Measurements from ENCODE around the gene ATP1B1. TPM values are rescaled to one million over a fixed set of nuclear protein-coding genes. Genes with fewer than 3 reads are reported as not detected.

The ATP1B1 gene
- total and polyA plus RNA-seq, 2 of the 13 experiments (the other 11 are each of a cell fraction or from before 2014, with no cell fraction given) = 134 to 135 TPM

DNA sequence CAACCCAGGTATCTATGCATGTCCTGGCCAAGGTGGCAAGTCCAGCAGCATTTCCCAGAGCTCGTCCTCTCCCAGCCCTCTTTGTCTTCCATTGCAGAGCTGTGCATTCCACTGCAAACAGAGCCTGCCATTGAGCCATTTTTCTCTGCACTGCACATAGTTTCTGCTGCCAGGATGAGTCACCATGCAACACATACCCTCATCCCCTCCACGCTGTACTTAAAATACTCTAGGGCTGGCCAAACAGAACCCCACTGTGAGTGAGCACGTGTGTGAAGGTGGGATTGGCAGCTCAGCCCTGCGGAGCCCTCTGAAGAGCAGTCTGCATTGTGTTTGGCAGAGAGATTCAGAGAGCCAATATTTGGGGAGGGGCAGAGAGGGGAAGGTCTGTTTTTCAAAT, 3.9 kb upstream of the ATP1B1 start (continued):
- TF ChIP-seq, protein P1, sequence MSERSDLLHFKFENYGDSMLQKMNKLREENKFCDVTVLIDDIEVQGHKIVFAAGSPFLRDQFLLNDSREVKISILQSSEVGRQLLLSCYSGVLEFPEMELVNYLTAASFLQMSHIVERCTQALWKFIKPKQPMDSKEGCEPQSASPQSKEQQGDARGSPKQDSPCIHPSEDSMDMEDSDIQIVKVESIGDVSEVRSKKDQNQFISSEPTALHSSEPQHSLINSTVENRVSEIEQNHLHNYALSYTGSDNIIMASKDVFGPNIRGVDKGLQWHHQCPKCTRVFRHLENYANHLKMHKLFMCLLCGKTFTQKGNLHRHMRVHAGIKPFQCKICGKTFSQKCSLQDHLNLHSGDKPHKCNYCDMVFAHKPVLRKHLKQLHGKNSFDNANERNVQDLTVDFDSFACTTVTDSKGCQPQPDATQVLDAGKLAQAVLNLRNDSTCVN (CRISPR knock-in tag; IDR thresholded peaks at IDR 0.05; ENCODE audit: borderline replicate concordance) = 0 out of 2 replicates have a peak, but pooled peaks have one; percentile 19
- TF ChIP-seq NFYB (CRISPR knock-in tag; IDR thresholded peaks at IDR 0.05) (no peak), JUNB (CRISPR knock-in tag; IDR thresholded peaks at IDR 0.05; ENCODE audit: borderline replicate concordance) (peak; percentile 79; the same call in 1 of the 2 replicates), ZNF317 (CRISPR knock-in tag; IDR thresholded peaks at IDR 0.05) (no peak), ZNF713 (CRISPR knock-in tag; IDR thresholded peaks at IDR 0.05) (no peak), GATAD2A (CRISPR knock-in tag; IDR thresholded peaks at IDR 0.05) (peak; percentile 66), ZKSCAN5 (CRISPR knock-in tag; IDR thresholded peaks at IDR 0.05) (no peak), CREM (IDR thresholded peaks at IDR 0.05) (0 out of 2 replicates have a peak, but pooled peaks have one; percentile 24), CREM (CRISPR knock-in tag; IDR thresholded peaks at IDR 0.05) (no peak), ZNF292 (CRISPR knock-in tag; IDR thresholded peaks at IDR 0.05; ENCODE audit: borderline replicate concordance, low read depth) (peak; percentile 80; the same call in 1 of the 2 replicates), NCOA2 (CRISPR knock-in tag; IDR thresholded peaks at IDR 0.05) (peak; percentile 31; the same call in 1 of the 2 replicates), CEBPG (CRISPR knock-in tag; IDR thresholded peaks at IDR 0.05) (peak; percentile 30; the same call in 1 of the 2 replicates), EHMT2 (IDR thresholded peaks at IDR 0.05; ENCODE audit: borderline replicate concordance, low read depth, low read length) (0 out of 2 replicates have a peak, but pooled peaks have one; percentile 31), HES4 (CRISPR knock-in tag; IDR thresholded peaks at IDR 0.05; ENCODE audit: borderline replicate concordance) (no peak), CREB1 (IDR thresholded peaks at IDR 0.05) (no peak), CREB1 (CRISPR knock-in tag; IDR thresholded peaks at IDR 0.05) (no peak), MED8 (CRISPR knock-in tag; IDR thresholded peaks at IDR 0.05; ENCODE audit: insufficient replicate concordance) (no peak), PAWR (CRISPR knock-in tag; IDR thresholded peaks at IDR 0.05; ENCODE audit: borderline replicate concordance) (no peak), TGIF2 (CRISPR knock-in tag; IDR thresholded peaks at IDR 0.05) (peak; percentile 36; the same call in 1 of the 2 replicates), MIER3 (CRISPR knock-in tag; IDR thresholded peaks at IDR 0.05; ENCODE audit: borderline replicate concordance) (no peak), SOX6 (IDR thresholded peaks at IDR 0.05) (no peak), SOX6 (CRISPR knock-in tag; IDR thresholded peaks at IDR 0.05) (peak; percentile 21; the same call in 1 of the 2 replicates)
- TF ChIP-seq, protein P2, sequence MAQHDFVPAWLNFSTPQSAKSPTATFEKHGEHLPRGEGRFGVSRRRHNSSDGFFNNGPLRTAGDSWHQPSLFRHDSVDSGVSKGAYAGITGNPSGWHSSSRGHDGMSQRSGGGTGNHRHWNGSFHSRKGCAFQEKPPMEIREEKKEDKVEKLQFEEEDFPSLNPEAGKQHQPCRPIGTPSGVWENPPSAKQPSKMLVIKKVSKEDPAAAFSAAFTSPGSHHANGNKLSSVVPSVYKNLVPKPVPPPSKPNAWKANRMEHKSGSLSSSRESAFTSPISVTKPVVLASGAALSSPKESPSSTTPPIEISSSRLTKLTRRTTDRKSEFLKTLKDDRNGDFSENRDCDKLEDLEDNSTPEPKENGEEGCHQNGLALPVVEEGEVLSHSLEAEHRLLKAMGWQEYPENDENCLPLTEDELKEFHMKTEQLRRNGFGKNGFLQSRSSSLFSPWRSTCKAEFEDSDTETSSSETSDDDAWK (CRISPR knock-in tag; IDR thresholded peaks at IDR 0.05) = no peak
- TF ChIP-seq, protein P3, sequence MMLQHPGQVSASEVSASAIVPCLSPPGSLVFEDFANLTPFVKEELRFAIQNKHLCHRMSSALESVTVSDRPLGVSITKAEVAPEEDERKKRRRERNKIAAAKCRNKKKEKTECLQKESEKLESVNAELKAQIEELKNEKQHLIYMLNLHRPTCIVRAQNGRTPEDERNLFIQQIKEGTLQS (CRISPR knock-in tag; IDR thresholded peaks at IDR 0.05) = peak; percentile 94
- TF ChIP-seq, protein P4, sequence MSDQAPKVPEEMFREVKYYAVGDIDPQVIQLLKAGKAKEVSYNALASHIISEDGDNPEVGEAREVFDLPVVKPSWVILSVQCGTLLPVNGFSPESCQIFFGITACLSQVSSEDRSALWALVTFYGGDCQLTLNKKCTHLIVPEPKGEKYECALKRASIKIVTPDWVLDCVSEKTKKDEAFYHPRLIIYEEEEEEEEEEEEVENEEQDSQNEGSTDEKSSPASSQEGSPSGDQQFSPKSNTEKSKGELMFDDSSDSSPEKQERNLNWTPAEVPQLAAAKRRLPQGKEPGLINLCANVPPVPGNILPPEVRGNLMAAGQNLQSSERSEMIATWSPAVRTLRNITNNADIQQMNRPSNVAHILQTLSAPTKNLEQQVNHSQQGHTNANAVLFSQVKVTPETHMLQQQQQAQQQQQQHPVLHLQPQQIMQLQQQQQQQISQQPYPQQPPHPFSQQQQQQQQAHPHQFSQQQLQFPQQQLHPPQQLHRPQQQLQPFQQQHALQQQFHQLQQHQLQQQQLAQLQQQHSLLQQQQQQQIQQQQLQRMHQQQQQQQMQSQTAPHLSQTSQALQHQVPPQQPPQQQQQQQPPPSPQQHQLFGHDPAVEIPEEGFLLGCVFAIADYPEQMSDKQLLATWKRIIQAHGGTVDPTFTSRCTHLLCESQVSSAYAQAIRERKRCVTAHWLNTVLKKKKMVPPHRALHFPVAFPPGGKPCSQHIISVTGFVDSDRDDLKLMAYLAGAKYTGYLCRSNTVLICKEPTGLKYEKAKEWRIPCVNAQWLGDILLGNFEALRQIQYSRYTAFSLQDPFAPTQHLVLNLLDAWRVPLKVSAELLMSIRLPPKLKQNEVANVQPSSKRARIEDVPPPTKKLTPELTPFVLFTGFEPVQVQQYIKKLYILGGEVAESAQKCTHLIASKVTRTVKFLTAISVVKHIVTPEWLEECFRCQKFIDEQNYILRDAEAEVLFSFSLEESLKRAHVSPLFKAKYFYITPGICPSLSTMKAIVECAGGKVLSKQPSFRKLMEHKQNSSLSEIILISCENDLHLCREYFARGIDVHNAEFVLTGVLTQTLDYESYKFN (CRISPR knock-in tag; conservative IDR thresholded peaks at IDR 0.05) = peak; percentile 28
- TF ChIP-seq, protein P5, sequence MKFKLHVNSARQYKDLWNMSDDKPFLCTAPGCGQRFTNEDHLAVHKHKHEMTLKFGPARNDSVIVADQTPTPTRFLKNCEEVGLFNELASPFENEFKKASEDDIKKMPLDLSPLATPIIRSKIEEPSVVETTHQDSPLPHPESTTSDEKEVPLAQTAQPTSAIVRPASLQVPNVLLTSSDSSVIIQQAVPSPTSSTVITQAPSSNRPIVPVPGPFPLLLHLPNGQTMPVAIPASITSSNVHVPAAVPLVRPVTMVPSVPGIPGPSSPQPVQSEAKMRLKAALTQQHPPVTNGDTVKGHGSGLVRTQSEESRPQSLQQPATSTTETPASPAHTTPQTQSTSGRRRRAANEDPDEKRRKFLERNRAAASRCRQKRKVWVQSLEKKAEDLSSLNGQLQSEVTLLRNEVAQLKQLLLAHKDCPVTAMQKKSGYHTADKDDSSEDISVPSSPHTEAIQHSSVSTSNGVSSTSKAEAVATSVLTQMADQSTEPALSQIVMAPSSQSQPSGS (CRISPR knock-in tag; IDR thresholded peaks at IDR 0.05) = no peak
